ENCODE results near the gene CCDC9.

The CCDC9 gene

DNA sequence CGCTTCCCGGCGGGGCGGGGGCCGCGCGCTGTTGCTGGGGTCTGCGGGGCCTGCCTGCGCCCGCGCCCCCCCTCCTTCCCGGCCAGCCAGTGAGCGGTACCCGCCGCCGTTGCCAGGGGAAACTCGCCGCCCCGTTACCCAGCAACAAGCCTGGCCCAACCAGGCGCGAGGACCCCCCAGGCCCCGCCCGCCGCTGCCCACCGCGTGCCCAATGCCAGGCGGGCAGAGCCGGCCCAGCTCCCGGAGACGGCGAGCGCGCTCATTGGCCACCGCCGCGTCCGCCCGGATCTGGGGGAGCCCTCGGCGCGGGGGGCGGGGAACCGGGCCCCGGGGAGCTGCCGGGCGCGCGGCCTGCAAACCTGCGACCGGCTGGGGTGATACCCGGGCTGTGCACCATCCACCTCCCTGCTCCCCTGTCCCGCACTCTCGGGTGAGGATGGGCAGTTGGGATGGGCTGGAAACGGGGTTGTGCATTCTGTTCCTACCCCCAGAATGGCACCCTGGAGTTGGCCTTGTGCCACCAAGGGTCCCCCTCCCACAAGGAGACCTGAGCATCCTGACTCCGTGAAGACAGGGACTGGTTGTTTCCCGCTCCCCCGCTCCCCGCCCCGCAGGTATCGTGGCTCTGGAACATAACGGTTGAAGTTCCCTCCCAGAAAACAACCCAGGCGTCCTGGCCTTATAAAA is 16.6 kb upstream of the CCDC9 start:
- TF ChIP-seq TCF4 (CRISPR knock-in tag; IDR thresholded peaks at IDR 0.05; ENCODE audit: borderline replicate concordance): no peak
- no peak for TF ChIP-seq ISL1 (CRISPR knock-in tag; IDR thresholded peaks at IDR 0.05)
- TF ChIP-seq SNAI2 (CRISPR knock-in tag; IDR thresholded peaks at IDR 0.05): no peak
- no peak for TF ChIP-seq ZNF70 (CRISPR knock-in tag; IDR thresholded peaks at IDR 0.05)
- TF ChIP-seq, protein P1, sequence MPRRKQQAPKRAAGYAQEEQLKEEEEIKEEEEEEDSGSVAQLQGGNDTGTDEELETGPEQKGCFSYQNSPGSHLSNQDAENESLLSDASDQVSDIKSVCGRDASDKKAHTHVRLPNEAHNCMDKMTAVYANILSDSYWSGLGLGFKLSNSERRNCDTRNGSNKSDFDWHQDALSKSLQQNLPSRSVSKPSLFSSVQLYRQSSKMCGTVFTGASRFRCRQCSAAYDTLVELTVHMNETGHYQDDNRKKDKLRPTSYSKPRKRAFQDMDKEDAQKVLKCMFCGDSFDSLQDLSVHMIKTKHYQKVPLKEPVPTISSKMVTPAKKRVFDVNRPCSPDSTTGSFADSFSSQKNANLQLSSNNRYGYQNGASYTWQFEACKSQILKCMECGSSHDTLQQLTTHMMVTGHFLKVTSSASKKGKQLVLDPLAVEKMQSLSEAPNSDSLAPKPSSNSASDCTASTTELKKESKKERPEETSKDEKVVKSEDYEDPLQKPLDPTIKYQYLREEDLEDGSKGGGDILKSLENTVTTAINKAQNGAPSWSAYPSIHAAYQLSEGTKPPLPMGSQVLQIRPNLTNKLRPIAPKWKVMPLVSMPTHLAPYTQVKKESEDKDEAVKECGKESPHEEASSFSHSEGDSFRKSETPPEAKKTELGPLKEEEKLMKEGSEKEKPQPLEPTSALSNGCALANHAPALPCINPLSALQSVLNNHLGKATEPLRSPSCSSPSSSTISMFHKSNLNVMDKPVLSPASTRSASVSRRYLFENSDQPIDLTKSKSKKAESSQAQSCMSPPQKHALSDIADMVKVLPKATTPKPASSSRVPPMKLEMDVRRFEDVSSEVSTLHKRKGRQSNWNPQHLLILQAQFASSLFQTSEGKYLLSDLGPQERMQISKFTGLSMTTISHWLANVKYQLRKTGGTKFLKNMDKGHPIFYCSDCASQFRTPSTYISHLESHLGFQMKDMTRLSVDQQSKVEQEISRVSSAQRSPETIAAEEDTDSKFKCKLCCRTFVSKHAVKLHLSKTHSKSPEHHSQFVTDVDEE (CRISPR knock-in tag; IDR thresholded peaks at IDR 0.05): no peak
- no peak for TF ChIP-seq TOX (CRISPR knock-in tag; IDR thresholded peaks at IDR 0.05; ENCODE audit: borderline replicate concordance)
- TF ChIP-seq, protein P2, sequence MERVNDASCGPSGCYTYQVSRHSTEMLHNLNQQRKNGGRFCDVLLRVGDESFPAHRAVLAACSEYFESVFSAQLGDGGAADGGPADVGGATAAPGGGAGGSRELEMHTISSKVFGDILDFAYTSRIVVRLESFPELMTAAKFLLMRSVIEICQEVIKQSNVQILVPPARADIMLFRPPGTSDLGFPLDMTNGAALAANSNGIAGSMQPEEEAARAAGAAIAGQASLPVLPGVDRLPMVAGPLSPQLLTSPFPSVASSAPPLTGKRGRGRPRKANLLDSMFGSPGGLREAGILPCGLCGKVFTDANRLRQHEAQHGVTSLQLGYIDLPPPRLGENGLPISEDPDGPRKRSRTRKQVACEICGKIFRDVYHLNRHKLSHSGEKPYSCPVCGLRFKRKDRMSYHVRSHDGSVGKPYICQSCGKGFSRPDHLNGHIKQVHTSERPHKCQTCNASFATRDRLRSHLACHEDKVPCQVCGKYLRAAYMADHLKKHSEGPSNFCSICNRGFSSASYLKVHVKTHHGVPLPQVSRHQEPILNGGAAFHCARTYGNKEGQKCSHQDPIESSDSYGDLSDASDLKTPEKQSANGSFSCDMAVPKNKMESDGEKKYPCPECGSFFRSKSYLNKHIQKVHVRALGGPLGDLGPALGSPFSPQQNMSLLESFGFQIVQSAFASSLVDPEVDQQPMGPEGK (CRISPR knock-in tag; IDR thresholded peaks at IDR 0.05; ENCODE audit: borderline replicate concordance): no peak
- TF ChIP-seq ZNF8 (CRISPR knock-in tag; IDR thresholded peaks at IDR 0.05): no peak
- TF ChIP-seq, protein P3, sequence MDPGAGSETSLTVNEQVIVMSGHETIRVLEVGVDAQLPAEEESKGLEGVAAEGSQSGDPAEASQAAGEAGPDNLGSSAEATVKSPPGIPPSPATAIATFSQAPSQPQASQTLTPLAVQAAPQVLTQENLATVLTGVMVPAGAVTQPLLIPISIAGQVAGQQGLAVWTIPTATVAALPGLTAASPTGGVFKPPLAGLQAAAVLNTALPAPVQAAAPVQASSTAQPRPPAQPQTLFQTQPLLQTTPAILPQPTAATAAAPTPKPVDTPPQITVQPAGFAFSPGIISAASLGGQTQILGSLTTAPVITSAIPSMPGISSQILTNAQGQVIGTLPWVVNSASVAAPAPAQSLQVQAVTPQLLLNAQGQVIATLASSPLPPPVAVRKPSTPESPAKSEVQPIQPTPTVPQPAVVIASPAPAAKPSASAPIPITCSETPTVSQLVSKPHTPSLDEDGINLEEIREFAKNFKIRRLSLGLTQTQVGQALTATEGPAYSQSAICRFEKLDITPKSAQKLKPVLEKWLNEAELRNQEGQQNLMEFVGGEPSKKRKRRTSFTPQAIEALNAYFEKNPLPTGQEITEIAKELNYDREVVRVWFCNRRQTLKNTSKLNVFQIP (CRISPR knock-in tag; IDR thresholded peaks at IDR 0.05; ENCODE audit: borderline replicate concordance, low read depth): no peak
- TF ChIP-seq ESRRG (CRISPR knock-in tag; IDR thresholded peaks at IDR 0.05): no peak
- no peak for TF ChIP-seq GLIS3 (CRISPR knock-in tag; IDR thresholded peaks at IDR 0.05)
- no peak for TF ChIP-seq ZC3H10 (CRISPR knock-in tag; IDR thresholded peaks at IDR 0.05)
- no peak for TF ChIP-seq ZFP30 (CRISPR knock-in tag; IDR thresholded peaks at IDR 0.05)
- TF ChIP-seq OSR1 (CRISPR knock-in tag; IDR thresholded peaks at IDR 0.05): no peak
- no peak for TF ChIP-seq ZFP3 (CRISPR knock-in tag; IDR thresholded peaks at IDR 0.05)
- TF ChIP-seq PPARA (CRISPR knock-in tag; IDR thresholded peaks at IDR 0.05; ENCODE audit: borderline replicate concordance): no peak
- no peak for TF ChIP-seq CSDC2 (CRISPR knock-in tag; IDR thresholded peaks at IDR 0.05)
- TF ChIP-seq, protein P4, sequence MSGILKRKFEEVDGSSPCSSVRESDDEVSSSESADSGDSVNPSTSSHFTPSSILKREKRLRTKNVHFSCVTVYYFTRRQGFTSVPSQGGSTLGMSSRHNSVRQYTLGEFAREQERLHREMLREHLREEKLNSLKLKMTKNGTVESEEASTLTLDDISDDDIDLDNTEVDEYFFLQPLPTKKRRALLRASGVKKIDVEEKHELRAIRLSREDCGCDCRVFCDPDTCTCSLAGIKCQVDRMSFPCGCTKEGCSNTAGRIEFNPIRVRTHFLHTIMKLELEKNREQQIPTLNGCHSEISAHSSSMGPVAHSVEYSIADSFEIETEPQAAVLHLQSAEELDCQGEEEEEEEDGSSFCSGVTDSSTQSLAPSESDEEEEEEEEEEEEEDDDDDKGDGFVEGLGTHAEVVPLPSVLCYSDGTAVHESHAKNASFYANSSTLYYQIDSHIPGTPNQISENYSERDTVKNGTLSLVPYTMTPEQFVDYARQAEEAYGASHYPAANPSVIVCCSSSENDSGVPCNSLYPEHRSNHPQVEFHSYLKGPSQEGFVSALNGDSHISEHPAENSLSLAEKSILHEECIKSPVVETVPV (CRISPR knock-in tag; IDR thresholded peaks at IDR 0.05): no peak
- TF ChIP-seq ARNTL (CRISPR knock-in tag; IDR thresholded peaks at IDR 0.05; ENCODE audit: borderline replicate concordance, low read depth): no peak

DNA sequence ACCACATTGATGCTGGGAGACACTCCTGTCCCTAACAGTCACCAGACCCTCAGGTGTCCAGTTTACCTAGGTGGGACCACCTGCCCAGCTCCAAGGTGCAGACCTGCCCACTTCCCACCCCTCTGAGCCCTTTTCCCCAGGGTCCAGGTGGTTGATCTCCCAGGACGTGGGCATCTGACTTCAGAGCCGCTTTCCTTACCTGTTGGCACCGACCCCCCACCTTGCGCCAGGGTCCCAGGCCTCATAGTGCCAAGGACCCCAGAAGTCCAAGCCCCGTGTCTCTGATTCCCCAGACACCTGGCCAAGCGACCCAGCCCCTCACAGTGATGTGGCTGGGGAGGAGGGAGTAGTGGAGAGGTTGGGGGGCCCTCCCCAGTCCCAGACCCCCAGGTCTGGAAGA is 15.8 kb upstream of the CCDC9 start:
- ATAC-seq: no peak
- TF ChIP-seq CSDC2 (CRISPR knock-in tag; IDR thresholded peaks at IDR 0.05) (no peak), PPARA (CRISPR knock-in tag; IDR thresholded peaks at IDR 0.05; ENCODE audit: borderline replicate concordance) (no peak), ZFP30 (CRISPR knock-in tag; IDR thresholded peaks at IDR 0.05) (no peak), BACH2 (CRISPR knock-in tag; IDR thresholded peaks at IDR 0.05; ENCODE audit: borderline replicate concordance) (no peak), ZFP3 (CRISPR knock-in tag; IDR thresholded peaks at IDR 0.05) (no peak), ZNF8 (CRISPR knock-in tag; IDR thresholded peaks at IDR 0.05) (no peak), ZC3H10 (CRISPR knock-in tag; IDR thresholded peaks at IDR 0.05) (no peak), ZNF70 (CRISPR knock-in tag; IDR thresholded peaks at IDR 0.05) (no peak), GLIS3 (CRISPR knock-in tag; IDR thresholded peaks at IDR 0.05) (no peak), TOX (CRISPR knock-in tag; IDR thresholded peaks at IDR 0.05; ENCODE audit: borderline replicate concordance) (no peak), TCF4 (CRISPR knock-in tag; IDR thresholded peaks at IDR 0.05; ENCODE audit: borderline replicate concordance) (no peak), RARB (CRISPR knock-in tag; IDR thresholded peaks at IDR 0.05) (no peak), ISL1 (CRISPR knock-in tag; IDR thresholded peaks at IDR 0.05) (no peak)
- TF ChIP-seq, protein P1 (CRISPR knock-in tag; IDR thresholded peaks at IDR 0.05): no peak
- TF ChIP-seq, protein P2 (CRISPR knock-in tag; IDR thresholded peaks at IDR 0.05; ENCODE audit: borderline replicate concordance): no peak
- TF ChIP-seq, protein P4 (CRISPR knock-in tag; IDR thresholded peaks at IDR 0.05): no peak

More for the DNA sequence above, 16.6 kb upstream of the CCDC9 start:
- ATAC-seq: peak; percentile 73

All from SK-N-SH treated with all-trans-retinoic acid at 6 μM for 48 hours (cell line).